SK-N-SH treated with all-trans-retinoic acid at 6 μM for 48 hours (cell line): Measurements from ENCODE around the gene CELF1.

Experiments used
- ATAC-seq: fragments of 200-7000 bp; cut with Tn5 transposase; 3 replicates; pipeline ENCODE4 v1.9.1; 2020; ENCODE audit warnings: mild to moderate bottlenecking, moderate library complexity
- BACH2 ChIP-seq: fragments of 250-450 bp; sonication (Bioruptor Pico); IDR thresholded peaks from 2 replicates; pipeline ENCODE4 v1.9.0; 2021; ENCODE audit warnings: mild to moderate bottlenecking, borderline replicate concordance
- CREB5 ChIP-seq: fragments of 250-450 bp; sonication (Bioruptor Pico); IDR thresholded peaks from 2 replicates; pipeline ENCODE4 v1.5.1; 2020; ENCODE audit warnings: low read depth, mild to moderate bottlenecking, moderate library complexity
- CSDC2 ChIP-seq: fragments of 250-450 bp; sonication (Bioruptor Pico); IDR thresholded peaks from 2 replicates; pipeline ENCODE4 v1.5.0; 2020; ENCODE audit warnings: mild to moderate bottlenecking, moderate library complexity
- ESRRG ChIP-seq: fragments of 250-450 bp; sonication (Bioruptor Pico); IDR thresholded peaks from 2 replicates; pipeline ENCODE4 v1.6.1; 2021; ENCODE audit warnings: mild to moderate bottlenecking
- GLIS3 ChIP-seq: fragments of 250-450 bp; sonication (Bioruptor Pico); IDR thresholded peaks from 2 replicates; pipeline ENCODE4 v1.5.0; 2020; ENCODE audit warnings: mild to moderate bottlenecking, moderate library complexity
- ISL1 ChIP-seq: fragments of 250-450 bp; sonication (Bioruptor Pico); IDR thresholded peaks from 2 replicates; pipeline ENCODE4 v2.1.2; 2022; ENCODE audit warnings: mild to moderate bottlenecking, moderate library complexity
- OSR1 ChIP-seq: fragments of 250-450 bp; sonication (Bioruptor Pico); IDR thresholded peaks from 2 replicates; pipeline ENCODE4 v1.8.0; 2022; ENCODE audit warnings: moderate library complexity, mild to moderate bottlenecking, inconsistent platforms
- PATZ1 ChIP-seq: fragments of 250-450 bp; sonication (Bioruptor Pico); IDR thresholded peaks from 2 replicates; pipeline ENCODE4 v1.8.0; 2020; ENCODE audit warnings: mild to moderate bottlenecking, moderate library complexity, borderline replicate concordance
- POU6F1 ChIP-seq: fragments of 250-450 bp; sonication (Bioruptor Pico); IDR thresholded peaks from 2 replicates; pipeline ENCODE4 v1.8.0; 2021; ENCODE audit warnings: low read depth, mild to moderate bottlenecking, moderate library complexity, borderline replicate concordance
- PPARA ChIP-seq: fragments of 250-450 bp; sonication (Bioruptor Pico); IDR thresholded peaks from 2 replicates; pipeline ENCODE4 v1.5.0; 2020; ENCODE audit warnings: mild to moderate bottlenecking, borderline replicate concordance
- RARB ChIP-seq: fragments of 250-450 bp; sonication (Bioruptor Pico); IDR thresholded peaks from 2 replicates; pipeline ENCODE4 v1.8.0; 2021; ENCODE audit warnings: mild to moderate bottlenecking, moderate library complexity
- SNAI2 ChIP-seq: fragments of 250-450 bp; sonication (Bioruptor Pico); IDR thresholded peaks from 2 replicates; pipeline ENCODE4 v1.5.0; 2020; ENCODE audit warnings: mild to moderate bottlenecking, moderate library complexity
- TCF4 ChIP-seq: fragments of 250-450 bp; sonication (Bioruptor Pico); IDR thresholded peaks from 2 replicates; pipeline ENCODE4 v1.8.0; 2021; ENCODE audit warnings: mild to moderate bottlenecking, moderate library complexity, borderline replicate concordance
- TOX ChIP-seq: fragments of 250-450 bp; sonication (Bioruptor Pico); IDR thresholded peaks from 2 replicates; pipeline ENCODE4 v1.8.0; 2021; ENCODE audit warnings: mild to moderate bottlenecking, moderate library complexity, borderline replicate concordance
- TSHZ2 ChIP-seq: fragments of 250-450 bp; sonication (Bioruptor Pico); IDR thresholded peaks from 2 replicates; pipeline ENCODE4 v1.5.0; 2020; ENCODE audit warnings: mild to moderate bottlenecking, moderate library complexity
- ZFP3 ChIP-seq: fragments of 250-450 bp; sonication (Bioruptor Pico); IDR thresholded peaks from 2 replicates; pipeline ENCODE4 v1.5.0; 2020; ENCODE audit warnings: mild to moderate bottlenecking, moderate library complexity
- ZFP30 ChIP-seq: fragments of 450-650 bp; formaldehyde crosslinking; IDR thresholded peaks from 2 replicates; pipeline ENCODE4 v1.5.0; 2022; ENCODE audit warnings: mild to moderate bottlenecking, moderate library complexity
- ZNF565 ChIP-seq: fragments of 450-650 bp; formaldehyde crosslinking; conservative IDR thresholded peaks from 2 replicates; pipeline ENCODE4 v1.5.0; 2020; ENCODE audit warnings: low read depth, mild to moderate bottlenecking, moderate library complexity
- ZNF70 ChIP-seq: fragments of 450-650 bp; formaldehyde crosslinking; IDR thresholded peaks from 2 replicates; pipeline ENCODE4 v1.5.0; 2020; ENCODE audit warnings: mild to moderate bottlenecking, moderate library complexity
- ZNF8 ChIP-seq: fragments of 450-650 bp; formaldehyde crosslinking; IDR thresholded peaks from 2 replicates; pipeline ENCODE4 v1.5.0; 2020; ENCODE audit warnings: mild to moderate bottlenecking, moderate library complexity

The CELF1 gene

GRCh38 chr11:47443817-47444216 is 109.1 kb downstream of the CELF1 start:
- TF ChIP-seq ZNF565 (no peak), PPARA (CRISPR knock-in tag) (no peak), PATZ1 (no peak), TSHZ2 (CRISPR knock-in tag) (no peak), ISL1 (no peak), ZFP3 (CRISPR knock-in tag) (no peak), RARB (no peak), SNAI2 (CRISPR knock-in tag) (no peak)
- no peak for ATAC-seq

GRCh38 chr11:47443028-47443700 is 109.8 kb downstream of the CELF1 start:
- no peak for TF ChIP-seq OSR1 (CRISPR knock-in tag)
- TF ChIP-seq ISL1, result no peak
- TF ChIP-seq ZNF70, result no peak
- TF ChIP-seq TSHZ2 (CRISPR knock-in tag), result no peak
- TF ChIP-seq ZNF8 (CRISPR knock-in tag), result no peak
- no peak for TF ChIP-seq ZFP30 (CRISPR knock-in tag)
- no peak for TF ChIP-seq ZFP3 (CRISPR knock-in tag)
- TF ChIP-seq RARB, result no peak
- no peak for TF ChIP-seq BACH2 (CRISPR knock-in tag)
- no peak for TF ChIP-seq GLIS3 (CRISPR knock-in tag)
- TF ChIP-seq CREB5 (CRISPR knock-in tag), result no peak
- no peak for TF ChIP-seq TCF4
- no peak for TF ChIP-seq TOX (CRISPR knock-in tag)
- no peak for TF ChIP-seq PATZ1
- no peak for TF ChIP-seq POU6F1 (CRISPR knock-in tag)
- no peak for TF ChIP-seq ESRRG (CRISPR knock-in tag)
- no peak for TF ChIP-seq PPARA (CRISPR knock-in tag)
- no peak for TF ChIP-seq CSDC2 (CRISPR knock-in tag)
- no peak for TF ChIP-seq ZNF565
- TF ChIP-seq SNAI2 (CRISPR knock-in tag), result no peak
- ATAC-seq, result peak; percentile 74
